ENCODE results near the gene PPM1J.

PPM1J gene

GRCh38 chr1:112707221-112708001, 7.7 kb downstream of the PPM1J start:
- no peak for ATAC-seq (replicated peaks; ENCODE audit: extremely low read depth, poor library complexity, severe bottlenecking)
- H3K4me3 Mint-ChIP-seq = peak overlapping the region; percentile 76
- peaks cover 47% of the 10 kb centered on the region for H3K4me1 Mint-ChIP-seq
- H3K27ac Mint-ChIP-seq (ENCODE audit: low read depth) = no peak overlapping the region
- H3K36me3 Mint-ChIP-seq (ENCODE audit: insufficient read depth) = peaks cover 16% of the 10 kb centered on the region
- no peaks in the 10 kb centered on the region for H3K9me3 Mint-ChIP-seq
- DNase-seq (ENCODE audit: low spot score in 2 of 2) = peak in 1 of 2 donors; percentile 41
- no peaks in the 10 kb centered on the region for H3K27me3 Mint-ChIP-seq

DNA sequence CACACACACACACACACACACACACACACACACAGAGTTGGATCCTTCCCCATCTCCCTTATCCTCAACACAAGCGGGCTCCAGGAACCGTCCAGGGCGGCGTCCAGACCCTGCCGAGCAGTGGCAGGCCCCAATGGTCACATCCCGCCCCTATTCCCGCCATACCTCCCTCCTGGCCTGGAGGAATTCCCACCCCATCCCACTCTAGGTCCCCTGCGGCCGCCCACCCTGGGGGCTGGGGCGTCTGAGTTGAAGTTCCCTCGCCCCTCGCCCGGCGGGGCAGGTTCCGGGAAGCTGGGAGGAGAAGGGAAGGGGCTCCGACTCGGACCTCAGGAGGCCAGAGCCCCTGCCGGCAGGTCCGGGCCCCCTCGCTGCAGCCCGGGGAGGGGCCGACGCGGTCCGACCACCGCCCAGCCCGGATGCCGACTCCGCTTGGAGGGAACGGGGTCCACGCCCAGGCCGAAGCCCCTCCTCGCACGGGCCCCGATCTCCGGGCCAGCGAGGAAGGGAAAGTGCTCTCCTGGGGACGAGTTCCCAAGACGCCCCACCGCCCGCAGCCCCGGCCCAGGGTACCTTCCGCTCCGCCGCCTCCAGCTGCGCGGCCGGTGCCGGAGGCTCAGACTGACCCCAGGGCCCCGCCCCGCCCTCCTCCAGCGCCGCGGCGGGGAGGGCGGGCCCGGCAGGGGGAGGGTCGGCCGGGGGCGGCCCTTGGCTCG, 8.5 kb downstream of the PPM1J start, which contains the start of gene RHOC:
Gene RHOC, minus strand, starts transcription at position 623 of the 716 bp plus-strand sequence. CDS start 3,328 bp downstream, outside the sequence.
- ATAC-seq (replicated peaks; ENCODE audit: extremely low read depth, poor library complexity, severe bottlenecking) = peak; percentile 31
- H3K4me1 Mint-ChIP-seq = peaks cover 54% of the 10 kb centered on the region
- H3K27ac Mint-ChIP-seq (ENCODE audit: low read depth) = peak within 1 kb of the TSS; percentile 80
- no peaks in the 10 kb centered on the region for H3K9me3 Mint-ChIP-seq
- DNase-seq (ENCODE audit: low spot score in 2 of 2) = no peak
- peaks cover 20% of the 10 kb centered on the region for H3K36me3 Mint-ChIP-seq (ENCODE audit: insufficient read depth)
- no peaks in the 10 kb centered on the region for H3K27me3 Mint-ChIP-seq
- peak within 1 kb of the TSS; percentile 76 for H3K4me3 Mint-ChIP-seq

DNA sequence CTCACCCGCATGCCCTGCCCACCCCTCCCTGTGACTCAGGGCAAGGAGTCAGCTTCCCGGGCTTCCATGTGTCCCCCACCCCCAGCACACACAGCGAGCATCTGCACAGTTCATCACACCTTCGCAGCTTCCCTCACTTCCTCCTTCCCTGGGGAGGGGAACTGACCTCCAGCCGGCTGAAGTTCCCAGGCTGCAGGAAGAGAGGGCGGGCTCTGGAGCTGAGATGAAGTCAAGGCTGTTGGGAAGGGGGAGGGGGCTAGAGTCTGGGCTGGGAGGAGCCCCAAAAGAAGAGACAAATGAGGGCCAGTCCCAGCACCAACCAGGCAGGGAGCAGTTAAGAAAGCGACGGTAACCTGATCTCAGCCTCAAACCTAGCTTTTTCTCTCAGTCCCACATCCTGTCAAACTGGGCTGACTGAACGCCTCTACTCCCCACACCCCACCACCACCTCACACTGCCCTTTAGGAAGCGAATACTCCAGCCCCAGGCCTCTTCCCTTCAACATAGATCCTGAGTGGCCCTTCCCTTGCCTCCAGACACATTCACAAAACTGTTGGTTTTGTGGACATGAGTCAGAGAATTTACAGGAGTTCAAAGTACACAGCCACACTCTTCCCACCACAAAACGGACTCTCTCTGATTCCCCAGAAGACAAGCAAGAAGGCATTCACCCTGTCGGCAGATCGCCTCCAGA, 10.1 kb downstream of the PPM1J start:
- Mint-ChIP-seq H3K27ac (ENCODE audit: low read depth) (peak overlapping the region; percentile 80), H3K4me3 (peak overlapping the region; percentile 76), H3K9me3 (no peaks in the 10 kb centered on the region), H3K4me1 (peaks cover 67% of the 10 kb centered on the region), H3K36me3 (ENCODE audit: insufficient read depth) (peaks cover 25% of the 10 kb centered on the region), H3K27me3 (no peaks in the 10 kb centered on the region)
- ATAC-seq (replicated peaks; ENCODE audit: extremely low read depth, poor library complexity, severe bottlenecking) = peak; percentile 84
- peak in 1 of 2 donors; percentile 33 for DNase-seq (ENCODE audit: low spot score in 2 of 2)

DNA sequence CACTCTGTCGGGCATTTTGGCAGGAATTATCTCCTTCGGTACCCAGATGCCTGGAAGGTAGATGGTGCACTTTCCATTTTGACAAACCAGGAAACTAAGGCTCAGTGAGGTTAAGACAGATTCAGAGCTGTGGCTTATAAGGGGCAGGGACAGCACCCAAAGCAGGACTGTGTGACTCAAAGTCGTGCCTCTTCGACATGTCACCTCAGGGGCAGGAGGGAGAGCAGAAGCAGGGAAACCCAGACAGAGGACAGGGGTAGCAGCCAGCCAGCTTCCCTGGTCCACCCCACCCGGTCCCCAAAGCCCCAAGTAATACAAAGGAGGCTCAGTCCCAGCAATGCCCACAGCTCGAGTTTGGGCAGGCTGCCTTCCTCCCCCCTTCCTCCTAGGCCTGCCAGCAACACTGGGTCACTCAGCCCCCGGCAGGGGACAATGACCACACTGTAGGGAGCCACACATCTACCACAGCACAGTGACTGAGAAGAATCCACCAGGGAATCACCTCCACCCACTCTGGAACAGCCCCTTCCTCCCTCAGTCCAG, 10.7 kb downstream of the PPM1J start:
- H3K27me3 Mint-ChIP-seq = no peaks in the 10 kb centered on the region
- H3K9me3 Mint-ChIP-seq = no peaks in the 10 kb centered on the region
- DNase-seq (ENCODE audit: low spot score in 2 of 2) = no peak
- peak overlapping the region; percentile 80 for H3K27ac Mint-ChIP-seq (ENCODE audit: low read depth)
- peaks cover 72% of the 10 kb centered on the region for H3K4me1 Mint-ChIP-seq
- H3K4me3 Mint-ChIP-seq = peak overlapping the region; percentile 76
- no peak for ATAC-seq (replicated peaks; ENCODE audit: extremely low read depth, poor library complexity, severe bottlenecking)
- peaks cover 28% of the 10 kb centered on the region for H3K36me3 Mint-ChIP-seq (ENCODE audit: insufficient read depth)

- Mint-ChIP-seq H3K27me3 (no peaks in the 10 kb centered on the region), H3K4me3 (no peak overlapping the region), H3K36me3 (ENCODE audit: insufficient read depth) (peaks cover 28% of the 10 kb centered on the region), H3K4me1 (peaks cover 72% of the 10 kb centered on the region), H3K9me3 (no peaks in the 10 kb centered on the region), H3K27ac (ENCODE audit: low read depth) (no peak overlapping the region)
- DNase-seq (ENCODE audit: low spot score in 2 of 2) = no peak
- ATAC-seq (replicated peaks; ENCODE audit: extremely low read depth, poor library complexity, severe bottlenecking) = no peak
Measured at GRCh38 chr1:112703706-112704105, 11.4 kb downstream of the PPM1J start.

DNA sequence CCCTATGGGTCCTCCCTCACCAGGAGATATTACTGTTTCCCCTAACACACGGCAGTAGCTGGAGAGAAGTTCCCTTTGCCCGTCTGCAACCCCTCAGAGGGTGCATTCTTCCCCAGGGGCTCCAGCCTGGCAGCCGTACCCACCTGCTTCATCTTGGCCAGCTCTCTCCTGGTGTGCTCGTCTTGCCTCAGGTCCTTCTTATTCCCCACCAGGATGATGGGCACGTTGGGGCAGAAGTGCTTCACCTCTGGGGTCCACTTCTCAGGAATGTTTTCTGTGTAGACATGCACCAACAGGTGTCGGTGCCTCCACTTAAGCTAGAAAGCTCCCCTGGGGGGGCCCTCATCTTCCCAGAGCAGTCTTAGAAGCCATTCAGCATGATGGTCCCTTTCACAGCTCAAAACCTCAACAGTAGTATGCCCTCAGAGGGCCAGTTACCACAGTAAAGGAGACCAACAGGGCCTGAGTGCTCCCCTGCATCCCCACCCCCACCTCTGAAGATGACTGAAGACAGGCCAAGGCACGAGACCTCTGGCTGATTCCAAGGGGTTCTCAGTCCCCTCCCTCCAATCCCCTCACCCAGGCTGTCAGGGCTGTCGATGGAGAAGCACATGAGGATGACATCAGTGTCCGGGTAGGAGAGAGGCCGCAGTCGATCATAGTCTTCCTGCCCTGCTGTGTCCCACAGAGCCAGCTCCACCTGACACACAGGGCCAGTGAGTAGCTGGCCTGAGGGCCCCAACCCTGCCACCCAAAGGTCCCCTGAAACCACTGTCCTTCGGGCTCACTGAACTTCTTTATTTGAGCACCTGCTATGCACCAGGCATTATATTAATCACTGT, 12.5 kb downstream of the PPM1J start:
- no peak for DNase-seq (ENCODE audit: low spot score in 2 of 2)
- Mint-ChIP-seq H3K27ac (ENCODE audit: low read depth) (peak overlapping the region; percentile 79), H3K36me3 (ENCODE audit: insufficient read depth) (peaks cover 33% of the 10 kb centered on the region), H3K4me3 (no peak overlapping the region), H3K27me3 (no peaks in the 10 kb centered on the region), H3K4me1 (peaks cover 70% of the 10 kb centered on the region), H3K9me3 (no peaks in the 10 kb centered on the region)
- no peak for ATAC-seq (replicated peaks; ENCODE audit: extremely low read depth, poor library complexity, severe bottlenecking)

GRCh38 chr1:112702067-112702395, 13.1 kb downstream of the PPM1J start:
- Mint-ChIP-seq H3K4me3 (no peak overlapping the region), H3K36me3 (ENCODE audit: insufficient read depth) (peaks cover 36% of the 10 kb centered on the region), H3K9me3 (no peaks in the 10 kb centered on the region), H3K4me1 (peaks cover 66% of the 10 kb centered on the region), H3K27me3 (no peaks in the 10 kb centered on the region), H3K27ac (ENCODE audit: low read depth) (peak overlapping the region; percentile 79)
- no peak for ATAC-seq (replicated peaks; ENCODE audit: extremely low read depth, poor library complexity, severe bottlenecking)
- no peak for DNase-seq (ENCODE audit: low spot score in 2 of 2)

GRCh38 chr1:112701227-112702066, 13.7 kb downstream of the PPM1J start:
- DNase-seq (ENCODE audit: low spot score in 2 of 2) (no peak), ATAC-seq (replicated peaks; ENCODE audit: extremely low read depth, poor library complexity, severe bottlenecking) (no peak)
- no peak overlapping the region for H3K4me3 Mint-ChIP-seq
- peaks cover 64% of the 10 kb centered on the region for H3K4me1 Mint-ChIP-seq
- no peaks in the 10 kb centered on the region for H3K27me3 Mint-ChIP-seq
- H3K9me3 Mint-ChIP-seq = no peaks in the 10 kb centered on the region
- H3K27ac Mint-ChIP-seq (ENCODE audit: low read depth) = peak overlapping the region; percentile 79
- peaks cover 35% of the 10 kb centered on the region for H3K36me3 Mint-ChIP-seq (ENCODE audit: insufficient read depth)

- peaks cover 55% of the 10 kb centered on the region for H3K4me1 Mint-ChIP-seq
- H3K4me3 Mint-ChIP-seq = no peak overlapping the region
- H3K36me3 Mint-ChIP-seq (ENCODE audit: insufficient read depth) = peaks cover 29% of the 10 kb centered on the region
- DNase-seq (ENCODE audit: low spot score in 2 of 2) = peak; percentile 53
- H3K27ac Mint-ChIP-seq (ENCODE audit: low read depth) = peak overlapping the region; percentile 79
- no peak for ATAC-seq (replicated peaks; ENCODE audit: extremely low read depth, poor library complexity, severe bottlenecking)
- no peaks in the 10 kb centered on the region for H3K9me3 Mint-ChIP-seq
- no peaks in the 10 kb centered on the region for H3K27me3 Mint-ChIP-seq
Measured at GRCh38 chr1:112700290-112701226, 14.6 kb downstream of the PPM1J start.

- H3K9me3 Mint-ChIP-seq = no peaks in the 10 kb centered on the region
- peaks cover 31% of the 10 kb centered on the region for H3K36me3 Mint-ChIP-seq (ENCODE audit: insufficient read depth)
- H3K4me1 Mint-ChIP-seq = peaks cover 45% of the 10 kb centered on the region
- no peak overlapping the region for H3K27ac Mint-ChIP-seq (ENCODE audit: low read depth)
- no peak overlapping the region for H3K4me3 Mint-ChIP-seq
- ATAC-seq (replicated peaks; ENCODE audit: extremely low read depth, poor library complexity, severe bottlenecking) (no peak), DNase-seq (ENCODE audit: low spot score in 2 of 2) (no peak)
- H3K27me3 Mint-ChIP-seq = no peaks in the 10 kb centered on the region
Measured at GRCh38 chr1:112699425-112700144, 15.5 kb downstream of the PPM1J start.

Data from central memory CD8-positive, alpha-beta T cell (primary cell).